Vagina (tissue), 2 donors: ENCODE data around the gene WNT16.

Experiments
- POLR2A ChIP-seq, 2 donors: fragments of 450-650 bp; IDR thresholded peaks; one replicate each; pipeline ENCODE4 v1.6.1; 2017; ENCODE audit warnings: antibody characterized with exemption in 2 of 2, mild to moderate bottlenecking in 2 of 2, moderate library complexity in 2 of 2
- POLR2AphosphoS5 ChIP-seq, 2 donors: sonication (generic); formaldehyde crosslinking; IDR thresholded peaks; one replicate each; pipeline ENCODE4 v1.9.0; 2017; ENCODE audit warnings: antibody characterized with exemption in 2 of 2, mild to moderate bottlenecking in 2 of 2, low read depth in 1 of 2; ENCODE audit not compliant: insufficient read depth in 1 of 2
- TF ChIP-seq, protein P1 (sequence below), 3 experiments: fragments of 450-650 bp in 2 of 3; fragments of 200-600 bp in 1 of 3; sonication (generic) in 1 of 3; IDR thresholded peaks; one replicate each; pipeline ENCODE4 v1.5.1; 2017 to 2019; ENCODE audit warnings: antibody characterized with exemption in 3 of 3, mild to moderate bottlenecking in 2 of 3, moderate library complexity in 2 of 3

GRCh38 chr7:121379930-121380329 is 51.1 kb downstream of the WNT16 start:
- TF ChIP-seq, protein P1, sequence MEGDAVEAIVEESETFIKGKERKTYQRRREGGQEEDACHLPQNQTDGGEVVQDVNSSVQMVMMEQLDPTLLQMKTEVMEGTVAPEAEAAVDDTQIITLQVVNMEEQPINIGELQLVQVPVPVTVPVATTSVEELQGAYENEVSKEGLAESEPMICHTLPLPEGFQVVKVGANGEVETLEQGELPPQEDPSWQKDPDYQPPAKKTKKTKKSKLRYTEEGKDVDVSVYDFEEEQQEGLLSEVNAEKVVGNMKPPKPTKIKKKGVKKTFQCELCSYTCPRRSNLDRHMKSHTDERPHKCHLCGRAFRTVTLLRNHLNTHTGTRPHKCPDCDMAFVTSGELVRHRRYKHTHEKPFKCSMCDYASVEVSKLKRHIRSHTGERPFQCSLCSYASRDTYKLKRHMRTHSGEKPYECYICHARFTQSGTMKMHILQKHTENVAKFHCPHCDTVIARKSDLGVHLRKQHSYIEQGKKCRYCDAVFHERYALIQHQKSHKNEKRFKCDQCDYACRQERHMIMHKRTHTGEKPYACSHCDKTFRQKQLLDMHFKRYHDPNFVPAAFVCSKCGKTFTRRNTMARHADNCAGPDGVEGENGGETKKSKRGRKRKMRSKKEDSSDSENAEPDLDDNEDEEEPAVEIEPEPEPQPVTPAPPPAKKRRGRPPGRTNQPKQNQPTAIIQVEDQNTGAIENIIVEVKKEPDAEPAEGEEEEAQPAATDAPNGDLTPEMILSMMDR (IDR thresholded peaks at IDR 0.05) = no peak
- TF ChIP-seq POLR2AphosphoS5 (IDR thresholded peaks at IDR 0.05; ENCODE audit: insufficient read depth in 1 of 2, low read depth in 1 of 2) = no peak
- TF ChIP-seq POLR2A (IDR thresholded peaks at IDR 0.05) = no peak
